Cardiac muscle cell (in vitro differentiated cells and primary cell): Measurements from ENCODE around the gene BNC2. TPM values are rescaled to one million over a fixed set of nuclear protein-coding genes. Genes with fewer than 3 reads are reported as not detected.

Experiments used
- DNase-seq, 2 donors: peaks; one replicate each; pipeline versions ENCODE4 v3.0.0 to v3.0.0-alpha.2; 2010 to 2017; ENCODE audit warnings: low read depth in 1 of 2, low spot score in 1 of 2
- H3K27ac ChIP-seq: fragments of 200-600 bp; sonication (generic); 2 replicates; pipeline ENCODE4 v1.5.1; 2016
- H3K27me3 ChIP-seq: fragments of 200-600 bp; sonication (generic); 2 replicates; pipeline ENCODE4 v1.6.0; 2016; ENCODE audit warnings: control low read depth
- H3K36me3 ChIP-seq: fragments of 200-600 bp; sonication (generic); 2 replicates; pipeline ENCODE4 v1.5.1; 2016; ENCODE audit warnings: control low read depth
- H3K4me1 ChIP-seq: fragments of 200-600 bp; sonication (generic); 2 replicates; pipeline ENCODE4 v1.8.1; 2017; ENCODE audit warnings: low read depth, mild to moderate bottlenecking, mixed run types
- H3K4me3 ChIP-seq: fragments of 200-600 bp; sonication (generic); 2 replicates; pipeline ENCODE4 v1.5.1; 2016; ENCODE audit warnings: mild to moderate bottlenecking
- H3K9me3 ChIP-seq: fragments of 200-600 bp; sonication (generic); 2 replicates; pipeline ENCODE4 v1.5.1; 2017; ENCODE audit warnings: low read depth, mild to moderate bottlenecking, control low read depth
- polyA plus RNA-seq: library from polyadenylated mRNA; unstranded; fragments of >200 nt; fragmentation: Nextera tagmentation; extraction: Ambion mirVana; gene quantifications from 2 replicates; pipeline ENCODE4 v1.2.1, GENCODE V29; 2016
- total RNA-seq: library from RNA; depleted of rRNA; stranded (reverse); fragments of >200 nt; gene quantifications from 2 replicates; pipeline ENCODE4 v1.2.3, GENCODE V29; 2016
- TF ChIP-seq, protein P1 (sequence below): IDR thresholded peaks from 2 replicates; pipeline ENCODE4 v1.5.1; 2012; ENCODE audit warnings: low read depth, mild to moderate bottlenecking, low read length

BNC2 gene
- total and polyA plus RNA-seq, 2 experiments from 2014 or later: 0.54 to 0.55 TPM

DNA sequence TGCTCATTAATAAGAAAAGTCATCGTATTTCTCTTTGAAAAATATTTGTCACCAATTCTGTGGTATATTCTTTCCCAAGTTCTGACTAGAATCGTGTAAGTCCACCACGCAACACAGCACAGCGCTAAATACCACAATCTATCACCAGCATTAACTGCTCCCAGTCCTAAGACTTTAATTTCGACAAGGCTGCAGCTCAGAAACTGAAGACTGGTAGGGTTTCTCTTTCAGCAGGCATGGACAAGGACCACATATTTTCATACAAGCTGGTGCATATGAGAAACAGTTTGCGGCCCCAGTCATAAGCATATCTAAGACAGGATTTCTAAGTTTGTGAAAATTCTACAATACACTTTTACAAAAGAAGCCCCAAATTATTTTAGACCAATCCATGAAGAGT is 24.1 kb downstream of the BNC2 start:
- peaks cover 36% of the 10 kb centered on the region for H3K27me3 ChIP-seq
- H3K4me1 ChIP-seq: no peaks in the 10 kb centered on the region
- TF ChIP-seq, protein P1, sequence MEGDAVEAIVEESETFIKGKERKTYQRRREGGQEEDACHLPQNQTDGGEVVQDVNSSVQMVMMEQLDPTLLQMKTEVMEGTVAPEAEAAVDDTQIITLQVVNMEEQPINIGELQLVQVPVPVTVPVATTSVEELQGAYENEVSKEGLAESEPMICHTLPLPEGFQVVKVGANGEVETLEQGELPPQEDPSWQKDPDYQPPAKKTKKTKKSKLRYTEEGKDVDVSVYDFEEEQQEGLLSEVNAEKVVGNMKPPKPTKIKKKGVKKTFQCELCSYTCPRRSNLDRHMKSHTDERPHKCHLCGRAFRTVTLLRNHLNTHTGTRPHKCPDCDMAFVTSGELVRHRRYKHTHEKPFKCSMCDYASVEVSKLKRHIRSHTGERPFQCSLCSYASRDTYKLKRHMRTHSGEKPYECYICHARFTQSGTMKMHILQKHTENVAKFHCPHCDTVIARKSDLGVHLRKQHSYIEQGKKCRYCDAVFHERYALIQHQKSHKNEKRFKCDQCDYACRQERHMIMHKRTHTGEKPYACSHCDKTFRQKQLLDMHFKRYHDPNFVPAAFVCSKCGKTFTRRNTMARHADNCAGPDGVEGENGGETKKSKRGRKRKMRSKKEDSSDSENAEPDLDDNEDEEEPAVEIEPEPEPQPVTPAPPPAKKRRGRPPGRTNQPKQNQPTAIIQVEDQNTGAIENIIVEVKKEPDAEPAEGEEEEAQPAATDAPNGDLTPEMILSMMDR: no peak
- no peak overlapping the region for H3K27ac ChIP-seq
- H3K9me3 ChIP-seq: no peaks in the 10 kb centered on the region
- no peaks in the 10 kb centered on the region for H3K36me3 ChIP-seq
- DNase-seq: no peak
- H3K4me3 ChIP-seq: no peak overlapping the region

DNA sequence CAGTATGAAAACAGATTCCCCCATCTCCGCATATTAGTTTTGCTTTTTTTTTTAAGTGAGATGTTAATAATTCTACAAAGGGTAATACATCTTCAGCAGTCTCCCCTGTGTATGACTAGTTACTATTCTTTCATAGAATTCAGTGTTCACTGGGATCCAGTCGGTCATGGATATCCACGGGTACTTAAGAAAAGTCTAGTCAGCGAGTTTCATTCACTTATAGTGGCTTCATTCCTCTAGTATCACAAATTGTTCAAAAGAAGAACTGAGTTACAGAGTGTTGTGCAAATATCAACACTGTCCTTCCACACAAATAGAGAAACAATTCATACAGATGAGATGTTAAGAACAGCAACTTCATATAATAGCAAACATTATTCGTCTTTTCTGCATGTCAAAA is 35.7 kb downstream of the BNC2 start:
- TF ChIP-seq, protein P1: no peak
- DNase-seq: no peak
- Histone ChIP-seq H3K4me1 (peaks cover under 1% of the 10 kb centered on the region), H3K27ac (no peak overlapping the region), H3K36me3 (no peaks in the 10 kb centered on the region), H3K4me3 (no peak overlapping the region), H3K27me3 (peaks cover 38% of the 10 kb centered on the region), H3K9me3 (no peaks in the 10 kb centered on the region)

- no peak overlapping the region for H3K4me3 ChIP-seq
- peaks cover 48% of the 10 kb centered on the region for H3K27me3 ChIP-seq
- peaks cover 6% of the 10 kb centered on the region for H3K4me1 ChIP-seq
- H3K36me3 ChIP-seq: no peaks in the 10 kb centered on the region
- TF ChIP-seq, protein P1: no peak
- H3K9me3 ChIP-seq: no peaks in the 10 kb centered on the region
- H3K27ac ChIP-seq: no peak overlapping the region
- DNase-seq: no peak
Observed at GRCh38 chr9:16833296-16833835, 37.1 kb downstream of the BNC2 start.

GRCh38 chr9:16832101-16832500 is 38.4 kb downstream of the BNC2 start:
- H3K9me3 ChIP-seq: no peaks in the 10 kb centered on the region
- peaks cover 6% of the 10 kb centered on the region for H3K4me1 ChIP-seq
- H3K27me3 ChIP-seq: peaks cover 59% of the 10 kb centered on the region
- H3K27ac ChIP-seq: no peak overlapping the region
- no peak overlapping the region for H3K4me3 ChIP-seq
- TF ChIP-seq, protein P1: no peak
- no peak for DNase-seq
- no peaks in the 10 kb centered on the region for H3K36me3 ChIP-seq

DNA sequence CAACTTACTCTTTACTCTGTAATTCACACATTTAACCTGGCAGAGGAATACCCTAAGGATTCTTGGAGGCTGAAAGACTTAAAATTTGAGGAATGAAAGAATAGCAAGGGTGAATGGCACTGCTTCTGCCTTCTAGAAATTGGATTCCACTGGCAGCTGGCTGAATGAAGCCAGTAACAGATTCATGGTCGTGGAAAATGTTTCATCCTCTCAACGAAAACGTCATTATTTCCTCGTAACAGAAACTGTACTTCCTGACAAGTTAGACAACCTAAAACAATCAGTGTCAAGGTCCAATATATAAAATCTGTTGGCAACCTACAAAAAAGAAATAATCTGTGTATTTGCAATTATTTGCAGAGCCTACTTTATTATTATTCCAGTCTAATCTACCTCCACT is 39.7 kb downstream of the BNC2 start:
- TF ChIP-seq, protein P1: no peak
- H3K27me3 ChIP-seq: peaks cover 72% of the 10 kb centered on the region
- H3K36me3 ChIP-seq: no peaks in the 10 kb centered on the region
- no peak overlapping the region for H3K4me3 ChIP-seq
- H3K9me3 ChIP-seq: no peaks in the 10 kb centered on the region
- peaks cover 6% of the 10 kb centered on the region for H3K4me1 ChIP-seq
- no peak overlapping the region for H3K27ac ChIP-seq
- no peak for DNase-seq
